HK-2 (cell line): ENCODE measurements around the gene UST.
"Not testable (repeated sequence)": the region's sequence is repeated elsewhere in the genome, so short reads cannot be mapped to it uniquely, and the experiment has no call there.

Experiments used
- DNase-seq: peaks from one replicate; pipeline ENCODE4 v3.0.0-alpha.2; 2018; ENCODE audit not compliant: unreplicated experiment

The UST gene

DNA sequence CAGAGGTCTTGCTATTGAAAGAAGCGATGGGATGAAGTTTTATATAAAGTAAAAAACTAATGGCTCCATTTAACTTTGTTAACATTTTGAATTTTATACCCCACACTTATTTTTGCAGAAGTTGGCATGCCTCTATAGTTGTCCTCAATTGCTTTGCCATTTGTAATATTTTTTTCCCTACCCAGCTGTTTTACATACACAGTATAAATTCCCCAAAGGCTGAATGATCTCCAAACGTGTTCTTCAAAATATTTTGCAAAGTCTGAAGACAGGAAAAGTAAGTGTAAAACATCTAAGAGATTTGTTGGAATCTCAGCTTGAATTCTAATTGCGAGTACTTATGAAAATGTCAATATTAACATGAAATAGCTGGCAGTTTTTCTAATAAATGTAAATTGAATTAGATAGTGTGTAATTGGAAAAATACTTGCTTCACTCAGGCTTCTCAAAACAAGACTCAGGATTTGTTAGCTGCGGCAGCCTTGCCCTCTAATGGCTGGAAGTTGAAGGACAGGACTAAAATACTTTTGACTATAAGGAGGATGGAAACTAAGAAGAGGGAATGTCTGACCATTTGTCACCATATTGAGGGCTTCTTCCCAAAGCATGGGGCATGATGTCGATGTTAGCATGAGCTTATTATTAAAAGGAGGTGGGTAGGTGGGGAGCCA lies 226.8 kb downstream of the UST start:
- DNase-seq: no peak

DNA sequence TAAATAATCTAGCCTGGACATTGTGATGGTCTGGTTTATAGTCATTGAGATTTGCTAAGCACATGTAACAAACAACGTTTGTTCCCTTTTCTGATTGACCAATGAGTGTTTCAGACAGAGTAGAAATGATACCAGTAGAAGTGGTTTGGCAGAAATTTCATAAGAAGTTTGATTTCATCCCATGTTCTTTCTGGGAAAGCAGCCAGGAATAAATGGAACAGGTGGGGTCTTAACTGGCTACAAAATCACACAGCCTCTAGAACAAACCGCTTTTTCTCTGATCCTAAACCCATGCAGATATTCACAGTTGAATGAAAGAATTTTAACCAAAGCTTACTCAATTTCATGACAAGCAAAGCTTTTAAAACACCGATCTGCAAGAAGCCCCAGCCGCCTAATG lies 227.5 kb downstream of the UST start:
- DNase-seq: no peak

DNA sequence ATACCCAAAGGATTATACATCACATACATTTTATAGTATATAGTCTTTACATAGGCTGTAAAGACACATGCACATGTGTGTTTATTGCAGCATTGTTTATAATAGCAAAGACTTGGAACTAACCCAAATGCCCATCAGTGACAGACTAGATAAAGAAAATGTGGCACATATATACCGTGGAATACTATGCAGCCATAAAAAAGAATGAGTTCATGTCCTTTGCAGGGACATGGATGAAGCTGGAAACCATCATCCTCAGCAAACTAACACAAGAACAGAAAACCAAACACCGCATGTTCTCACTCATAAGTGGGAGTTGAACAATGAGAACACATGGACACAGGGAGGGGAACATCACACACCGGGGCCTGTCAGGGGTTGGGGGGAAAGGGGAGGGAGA lies 231.5 kb downstream of the UST start:
- DNase-seq: not testable (repeated sequence)

DNA sequence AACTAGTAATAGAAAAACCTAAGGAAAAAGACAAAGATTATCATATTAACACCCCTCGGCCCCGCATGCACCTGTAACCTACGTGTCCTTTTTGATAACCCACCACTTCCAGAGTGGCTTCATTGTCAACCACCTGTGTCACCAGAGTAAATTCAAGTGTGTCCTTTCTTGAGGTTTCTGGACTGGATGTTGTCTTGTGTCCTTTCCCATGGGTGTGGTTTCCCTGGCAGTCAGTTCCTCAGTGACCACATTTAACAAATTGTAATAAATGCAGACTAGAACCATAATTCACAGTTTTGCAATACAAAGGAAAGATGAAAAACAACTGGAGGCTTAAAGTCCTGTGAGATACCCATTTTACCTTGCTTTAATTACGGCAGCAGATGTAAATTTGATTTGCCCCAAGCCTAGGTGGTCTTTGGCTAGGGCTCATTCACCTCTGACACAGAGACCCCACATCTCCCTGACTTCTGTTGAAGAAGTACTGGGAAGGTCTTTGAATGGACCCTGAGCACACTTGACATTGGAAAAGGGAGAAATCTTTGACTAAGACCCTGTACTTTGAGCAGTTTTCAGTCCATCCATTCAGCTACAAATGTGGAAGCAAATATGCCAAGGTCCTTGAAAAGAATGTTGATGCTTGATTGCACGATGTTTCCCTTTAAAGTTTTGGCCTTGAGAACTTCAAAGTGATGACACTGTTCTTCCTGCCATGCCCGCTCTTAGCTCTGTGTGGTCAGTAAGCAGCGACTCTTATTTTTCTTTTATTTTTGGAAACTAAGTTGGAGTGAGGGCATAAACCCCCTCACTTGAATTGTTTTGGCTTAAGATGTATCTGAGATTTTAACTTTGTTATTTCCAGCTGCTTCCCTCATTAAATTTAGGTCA lies 232.4 kb downstream of the UST start:
- DNase-seq: no peak

DNA sequence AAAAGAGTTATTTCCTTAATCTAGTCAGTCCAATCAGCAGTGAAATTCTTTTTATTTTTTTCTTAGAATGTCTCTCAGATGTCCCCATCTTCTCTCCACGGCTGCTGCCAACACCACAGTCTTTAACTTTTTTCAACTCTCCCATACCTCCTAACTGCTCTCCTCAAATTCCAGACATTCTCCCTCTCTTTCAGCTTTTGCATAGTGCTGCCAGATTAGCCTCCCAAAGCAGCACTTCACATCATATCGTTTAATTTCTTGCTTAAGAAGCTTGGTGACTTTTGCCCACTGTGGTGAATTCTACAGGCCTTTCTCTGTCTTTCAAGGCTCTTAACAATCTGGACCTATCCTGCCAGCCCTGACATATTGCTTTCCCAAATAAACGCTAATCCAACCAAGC lies 233.4 kb downstream of the UST start:
- no peak for DNase-seq

DNA sequence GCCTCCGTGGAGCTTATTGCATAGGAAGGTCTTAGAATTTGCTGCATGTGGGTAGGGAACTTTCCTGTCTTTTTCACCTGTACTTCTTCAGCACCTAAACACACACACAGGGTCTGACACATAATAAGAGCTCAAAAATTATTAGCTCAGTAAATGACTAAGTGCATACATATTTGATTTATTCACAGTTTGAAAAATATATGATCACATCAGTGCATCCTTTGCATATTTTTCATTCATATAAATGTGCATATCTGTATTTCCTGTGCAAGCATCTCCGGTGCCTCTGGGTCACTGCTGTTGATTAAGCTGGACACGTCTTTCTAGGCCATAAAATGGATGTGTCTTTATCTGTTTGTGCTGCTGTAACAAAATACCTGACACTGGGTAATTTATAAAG lies 234.7 kb downstream of the UST start:
- no peak for DNase-seq

DNA sequence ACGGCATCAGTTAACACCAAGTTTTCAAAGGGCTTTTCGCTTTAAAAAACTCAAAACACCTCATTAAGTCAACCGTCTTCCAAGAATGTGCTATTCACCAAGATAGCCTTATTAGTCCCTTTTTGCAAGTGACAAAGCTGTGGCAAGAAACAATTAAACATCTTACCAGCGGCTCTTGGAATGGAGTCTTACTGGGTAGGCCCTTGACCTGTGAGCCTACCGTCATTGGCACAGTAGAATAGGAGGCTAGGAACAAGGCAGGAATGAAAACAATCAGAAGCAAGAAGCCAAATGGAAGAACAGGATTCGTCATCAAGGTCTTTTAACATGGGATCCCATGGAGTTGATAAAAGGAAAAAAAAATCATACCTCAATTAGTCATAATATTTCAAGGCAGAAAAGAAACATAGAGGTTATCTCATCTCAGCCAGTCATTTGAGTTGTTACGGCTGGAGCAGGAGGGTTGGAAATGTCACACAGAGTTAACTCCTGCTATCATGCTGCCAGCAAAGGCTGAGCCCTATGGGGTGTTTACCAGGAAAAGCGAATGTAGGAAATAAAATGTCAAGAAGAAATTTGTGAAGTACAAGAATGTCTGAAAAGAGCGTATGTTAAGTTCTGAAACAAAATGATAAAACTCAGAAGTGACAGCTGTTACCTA lies 236.4 kb downstream of the UST start:
- DNase-seq: no peak

DNA sequence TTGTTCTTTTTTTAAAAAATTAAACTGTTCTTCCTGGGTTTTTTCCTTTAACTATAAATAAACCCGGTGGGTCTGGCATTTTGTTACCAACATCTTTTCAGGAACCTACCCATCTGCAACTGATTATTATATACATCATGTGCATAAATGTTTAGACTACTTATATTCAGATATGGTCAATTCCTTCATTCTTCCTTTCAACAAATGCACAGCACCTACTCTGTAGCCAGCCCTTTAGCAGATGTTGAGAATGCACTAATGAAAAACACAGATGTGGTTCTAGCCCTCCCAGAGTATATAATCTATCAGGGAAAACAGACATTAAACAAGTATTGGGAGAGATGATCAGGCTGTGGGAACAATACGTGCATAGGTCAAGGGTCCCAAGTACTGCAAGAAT lies 237.1 kb downstream of the UST start:
- no peak for DNase-seq

DNA sequence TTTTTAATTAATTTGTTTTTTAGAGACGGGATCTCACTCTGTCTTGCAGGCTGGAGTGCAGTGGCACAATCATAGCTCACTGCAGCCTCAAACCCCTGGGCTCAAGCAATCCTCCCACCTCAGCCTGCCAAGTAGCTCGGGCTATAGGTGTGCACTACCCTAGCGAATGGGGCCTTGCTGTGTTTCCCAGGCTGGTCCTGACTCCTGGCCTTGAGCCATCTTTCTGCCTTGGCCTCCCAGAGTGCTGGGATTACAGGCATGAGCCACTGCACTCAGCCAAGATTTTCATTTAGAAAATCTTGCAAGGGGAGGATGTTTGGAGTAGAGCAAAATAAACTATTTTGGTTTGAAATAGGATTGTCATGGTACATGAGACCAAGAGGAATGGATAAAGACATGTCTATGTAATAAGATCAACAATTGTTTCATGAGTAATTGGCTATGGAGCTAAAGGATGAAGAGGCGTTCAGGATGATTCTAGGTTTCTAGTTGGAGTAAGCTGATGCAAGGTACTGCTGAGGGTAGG lies 237.8 kb downstream of the UST start:
- no peak for DNase-seq

DNA sequence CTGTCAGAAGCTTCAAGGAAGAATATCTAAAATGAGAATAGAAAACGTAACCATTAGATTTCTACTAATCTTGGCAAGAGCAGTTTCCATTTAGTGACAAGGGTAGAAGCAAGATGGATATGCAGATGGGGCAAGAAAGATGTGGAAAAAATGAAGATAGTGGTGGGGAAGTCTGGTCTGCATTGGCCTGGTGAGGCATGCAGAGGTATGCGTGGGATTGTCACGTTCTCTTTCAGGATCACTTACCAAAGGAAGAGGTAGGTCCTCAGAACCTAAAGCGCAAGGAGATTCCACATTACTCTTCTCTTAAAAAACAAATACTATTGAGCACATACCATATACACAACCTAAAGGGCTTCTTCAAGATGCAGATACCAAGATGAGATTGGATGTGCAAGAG lies 238.7 kb downstream of the UST start:
- no peak for DNase-seq

DNA sequence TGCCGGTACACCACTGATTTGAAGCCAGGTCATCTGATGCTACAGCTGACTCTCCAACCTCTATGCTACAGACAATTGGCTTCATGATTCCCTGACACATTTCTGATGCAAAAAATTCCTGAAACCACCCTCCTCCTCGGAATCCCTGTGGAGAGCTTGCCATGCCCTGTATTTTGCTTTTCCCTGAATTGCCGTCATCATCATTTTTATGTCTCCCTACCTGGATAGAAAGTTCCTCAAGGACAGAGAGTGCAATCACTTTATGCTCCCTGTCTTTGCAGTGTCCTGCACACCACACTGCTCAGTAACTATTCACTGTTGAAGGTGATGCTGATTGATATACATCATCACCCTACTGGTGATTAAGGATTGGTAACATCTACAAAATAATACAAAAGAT lies 239.8 kb downstream of the UST start:
- DNase-seq: no peak

DNA sequence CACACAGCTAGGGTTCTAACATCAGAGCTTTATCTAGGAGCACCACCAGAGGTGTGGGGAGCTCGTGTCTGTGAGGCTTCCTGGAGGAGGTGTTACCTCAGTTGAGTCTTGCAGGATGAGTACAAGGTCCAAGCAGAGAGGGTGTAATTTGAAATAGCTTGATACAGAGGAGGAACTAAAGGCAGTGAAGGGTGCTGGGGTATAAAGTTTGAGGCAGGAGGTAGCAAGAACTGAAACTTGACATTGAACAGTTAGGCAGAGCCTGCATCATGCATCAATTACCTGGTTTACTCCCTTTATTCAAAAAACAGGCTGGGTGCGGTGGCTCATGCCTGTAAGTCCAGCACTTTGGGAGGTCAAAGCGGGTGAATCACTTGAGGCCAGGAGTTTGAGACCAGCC lies 241.2 kb downstream of the UST start:
- DNase-seq: no peak

DNA sequence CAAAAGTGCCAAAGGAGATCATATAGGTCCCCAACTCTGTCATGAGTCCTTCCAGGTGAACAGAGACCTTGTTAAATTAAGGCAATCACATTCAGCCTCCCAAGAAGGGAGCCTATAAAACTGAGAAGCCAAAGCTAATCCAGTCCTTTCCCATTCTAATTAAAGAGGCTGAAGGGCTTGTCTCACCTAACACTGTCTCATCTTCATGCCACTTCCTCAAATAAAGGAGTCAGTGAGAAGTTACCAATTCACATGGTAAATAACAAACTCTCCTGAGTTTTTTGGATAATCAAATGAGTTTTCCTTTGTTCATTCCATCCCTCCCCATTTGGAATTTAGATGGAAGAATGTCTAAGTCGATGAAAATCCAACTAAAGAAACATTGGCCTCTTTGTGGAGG lies 242.8 kb downstream of the UST start:
- DNase-seq: no peak

DNA sequence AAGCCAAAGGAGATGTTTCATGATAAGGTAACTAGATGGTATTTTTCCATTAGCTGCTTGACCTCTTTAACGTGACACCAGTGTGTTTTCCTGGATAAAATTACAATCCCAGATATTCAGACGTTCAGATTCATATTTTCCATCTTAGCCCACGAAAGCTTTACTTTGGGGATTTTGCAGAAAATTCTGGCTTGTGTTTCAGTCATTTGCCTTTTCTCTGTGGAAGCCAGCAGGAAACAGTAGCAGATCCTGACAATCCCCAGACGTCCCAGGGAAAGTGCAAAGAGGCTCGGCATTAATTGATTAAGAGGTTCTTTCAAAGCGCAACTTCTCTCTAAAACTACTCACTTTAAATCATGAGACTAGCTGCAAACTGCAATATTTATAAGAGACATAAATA lies 243.6 kb downstream of the UST start:
- DNase-seq: no peak

DNA sequence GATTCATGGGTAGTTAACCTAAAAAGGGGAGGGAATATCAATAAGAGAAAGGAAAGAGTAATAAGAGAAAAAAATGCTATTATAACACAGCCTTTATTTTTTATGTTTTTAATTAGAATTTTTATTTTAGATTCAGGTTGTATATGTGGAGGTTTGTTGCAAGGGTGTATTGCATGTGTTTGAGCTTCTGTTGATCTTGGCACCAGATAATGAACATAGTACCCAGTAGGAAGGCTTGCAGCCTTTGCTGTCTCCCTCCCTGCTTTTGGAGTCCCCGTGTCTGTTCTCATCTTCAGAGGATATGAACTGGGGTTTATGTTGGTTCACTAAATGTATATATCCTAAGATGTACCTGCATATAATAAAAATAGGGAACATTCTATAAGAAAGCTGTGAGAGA lies 250.0 kb downstream of the UST start:
- DNase-seq: no peak

DNA sequence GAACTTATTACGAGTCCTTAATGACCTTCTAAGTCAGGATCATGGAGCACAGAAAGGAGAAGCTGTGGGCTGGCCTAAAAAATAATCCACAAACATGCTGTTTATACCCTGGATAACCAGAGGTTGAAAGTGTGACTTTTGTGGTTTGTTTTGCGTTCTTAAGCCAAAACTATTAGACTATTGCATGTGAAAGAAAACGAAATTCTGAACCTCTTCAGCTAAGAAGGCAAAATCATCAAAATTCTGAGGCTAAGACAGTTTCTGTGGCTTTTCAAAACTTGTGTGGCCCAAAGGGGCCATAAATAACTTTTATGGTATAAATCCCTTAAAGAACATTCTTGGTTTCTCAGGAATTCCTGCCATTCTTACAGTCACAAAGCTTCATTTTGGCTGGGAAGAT lies 251.0 kb downstream of the UST start:
- DNase-seq: no peak

DNA sequence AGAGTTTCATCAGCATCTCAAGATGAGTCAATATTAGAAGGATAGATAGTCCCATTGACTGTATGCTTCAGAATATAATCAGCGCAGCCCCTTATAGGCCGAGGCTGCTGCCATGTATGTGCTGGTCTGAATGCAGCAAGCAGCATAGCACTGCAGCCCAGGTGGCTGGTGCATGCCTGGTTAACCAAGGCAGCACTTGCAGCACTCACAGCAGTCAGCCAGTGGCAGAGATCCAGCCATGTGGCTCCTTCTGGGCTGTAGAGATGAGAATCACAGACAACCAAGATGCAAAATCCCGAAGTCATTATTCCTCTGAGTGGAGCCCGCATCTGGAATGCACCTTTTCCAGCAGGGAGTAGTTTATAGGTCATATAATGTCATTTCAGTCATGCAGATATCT lies 251.9 kb downstream of the UST start:
- DNase-seq: no peak

DNA sequence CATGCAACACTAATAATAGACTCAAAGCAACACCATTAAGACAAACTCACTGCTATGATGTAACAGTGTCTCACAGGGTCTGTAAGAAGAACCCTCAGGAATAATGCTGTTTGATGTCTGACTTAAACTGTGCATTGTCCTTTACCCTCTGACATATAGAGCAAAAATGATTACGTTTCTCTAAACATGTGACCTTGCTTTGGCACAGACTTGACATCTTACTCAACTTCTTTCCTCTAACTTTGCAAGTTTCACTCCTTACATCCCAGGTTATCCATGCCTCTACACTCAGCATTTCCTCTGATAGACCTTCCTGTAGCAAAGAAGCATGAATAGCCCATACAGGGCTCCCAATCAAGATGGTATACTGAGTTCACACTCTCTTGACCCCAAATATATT lies 252.7 kb downstream of the UST start:
- DNase-seq: no peak

DNA sequence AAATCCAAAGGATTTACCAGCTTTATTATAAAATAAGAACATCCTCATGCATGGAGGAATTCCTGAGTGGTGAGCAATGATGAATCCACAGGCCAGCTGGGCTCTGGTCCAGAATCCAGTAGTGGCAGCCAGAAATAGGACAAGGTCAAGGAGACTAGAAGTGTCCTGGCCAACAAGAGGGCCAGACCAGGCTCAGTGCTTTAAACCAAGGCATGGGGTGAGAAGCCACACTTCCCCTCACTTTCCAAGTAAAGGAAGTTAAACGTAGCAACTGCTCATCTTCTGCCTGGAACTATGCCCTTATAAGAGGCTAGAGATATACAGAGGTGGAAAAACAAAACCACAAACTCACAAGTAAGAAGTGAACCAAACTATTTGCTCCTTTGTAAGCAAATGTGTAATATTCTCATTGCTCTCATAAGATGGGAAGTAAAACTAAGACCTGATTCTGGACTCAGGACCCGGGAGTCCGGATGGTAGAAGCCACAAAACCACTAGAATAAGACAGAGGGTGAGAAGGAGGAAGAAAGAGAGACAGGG lies 253.2 kb downstream of the UST start:
- peak; percentile 66 for DNase-seq

DNA sequence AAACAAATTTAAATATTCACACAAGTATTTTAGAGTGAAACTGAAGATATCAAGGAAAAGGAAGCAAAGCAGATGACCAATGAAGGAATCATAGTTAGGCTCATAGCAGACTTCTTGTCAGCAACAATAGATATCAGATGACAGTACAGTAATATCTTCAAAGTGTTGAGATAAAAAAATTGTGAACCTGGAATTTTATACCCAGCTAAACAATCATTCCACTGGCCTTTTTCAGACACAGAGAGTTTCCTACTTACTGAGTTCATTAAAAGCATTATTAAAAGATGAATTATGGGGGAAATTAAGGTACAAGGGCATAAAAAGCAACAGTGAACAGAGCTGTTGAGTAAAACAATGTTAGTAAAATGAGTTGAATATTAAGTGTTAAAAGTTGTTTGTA lies 254.6 kb downstream of the UST start:
- DNase-seq: no peak

DNA sequence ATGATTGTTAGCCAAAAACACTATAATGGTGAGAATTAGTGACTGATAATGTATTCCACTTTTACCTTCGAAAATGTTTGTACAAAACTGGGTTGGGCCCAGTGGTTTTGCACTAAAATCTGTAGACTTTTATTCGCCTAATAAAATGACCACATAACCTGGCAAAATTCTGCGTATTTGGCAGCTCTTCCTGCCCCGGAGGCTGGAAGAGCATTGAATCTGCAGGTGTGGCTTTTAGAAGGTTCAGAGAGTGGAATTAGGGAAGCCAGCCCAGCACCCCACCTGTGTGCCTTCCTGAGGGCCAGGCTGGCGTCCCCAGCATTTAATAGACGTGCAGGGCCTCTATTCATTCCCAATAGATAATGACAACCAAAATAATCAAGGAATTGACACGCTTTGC lies 256.7 kb downstream of the UST start:
- no peak for DNase-seq

DNA sequence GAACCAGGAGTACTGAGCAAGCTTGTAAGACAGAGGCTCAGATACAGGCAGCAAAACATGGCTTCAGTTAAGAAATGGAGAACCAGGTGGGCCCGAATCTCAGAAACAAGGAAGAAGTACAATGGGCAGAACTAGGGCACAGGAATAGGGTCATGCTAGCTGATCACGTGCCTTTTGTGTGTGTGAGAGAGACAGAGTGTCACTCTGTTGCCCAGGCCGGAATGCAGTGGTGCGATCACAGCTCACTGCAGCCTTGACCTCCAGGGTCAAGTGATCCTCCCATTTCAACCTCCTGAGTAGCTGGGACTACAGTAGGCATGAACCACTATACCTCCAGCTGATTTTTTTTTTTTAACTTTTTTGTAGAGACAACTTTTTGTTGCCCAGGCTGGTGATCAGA lies 257.8 kb downstream of the UST start:
- no peak for DNase-seq
